DMS153 treated with DMSO at 0.1 percent for 48 hours (cell line): ENCODE data around the gene KCNH1.

Experiments used
- DNase-seq: peaks from one replicate; lab custom pipeline; 2025; ENCODE audit not compliant: unreplicated experiment; lab: John Stamatoyannopoulos, UW

The KCNH1 gene

GRCh38 chr1:211133836-211134669 lies at the start of gene KCNH1:
TSS of gene KCNH1 (minus strand) at chr1:211134148. CDS start at chr1:211133945, 203 bp downstream.
- DNase-seq, result peak; percentile 98

- no peak for DNase-seq
These were observed 48.8 kb upstream of the KCNH1 start for GRCh38 chr1:211182746-211183145.

- no peak for DNase-seq
These were observed 40.4 kb upstream of the KCNH1 start for GRCh38 chr1:211174375-211174774.

GRCh38 chr1:211172657-211173056 lies 38.7 kb upstream of the KCNH1 start:
- DNase-seq, result no peak

GRCh38 chr1:211169353-211169752 lies 35.4 kb upstream of the KCNH1 start:
- no peak for DNase-seq

- DNase-seq, result no peak
These were observed 24.9 kb upstream of the KCNH1 start for GRCh38 chr1:211158866-211159265.

- DNase-seq, result no peak
These were observed 21.1 kb upstream of the KCNH1 start for GRCh38 chr1:211155040-211155439.

- DNase-seq, result no peak
These were observed 20.0 kb upstream of the KCNH1 start for GRCh38 chr1:211153932-211154331.

- peak; percentile 48 for DNase-seq
These were observed 14.4 kb upstream of the KCNH1 start for GRCh38 chr1:211148366-211148765.

- DNase-seq, result peak; percentile 71
These were observed 12.0 kb upstream of the KCNH1 start for GRCh38 chr1:211145944-211146343.

- peak; percentile 76 for DNase-seq
These were observed 1.5 kb upstream of the KCNH1 start for GRCh38 chr1:211135342-211135950.

GRCh38 chr1:211133393-211133835 lies 534 bp downstream of the KCNH1 start:
- DNase-seq, result peak; percentile 59

GRCh38 chr1:211132721-211133392 lies 1.1 kb downstream of the KCNH1 start:
- no peak for DNase-seq

- DNase-seq, result no peak
These were observed 4.2 kb downstream of the KCNH1 start for GRCh38 chr1:211129776-211130175.

- DNase-seq, result no peak
These were observed 6.8 kb downstream of the KCNH1 start for GRCh38 chr1:211127166-211127565.

GRCh38 chr1:211126622-211127021 lies 7.3 kb downstream of the KCNH1 start:
- DNase-seq, result no peak

GRCh38 chr1:211118407-211119102 lies 15.4 kb downstream of the KCNH1 start:
- DNase-seq, result no peak

GRCh38 chr1:211114446-211114845 lies 19.5 kb downstream of the KCNH1 start:
- no peak for DNase-seq

- no peak for DNase-seq
These were observed 20.4 kb downstream of the KCNH1 start for GRCh38 chr1:211113566-211113965.

GRCh38 chr1:211111351-211111750 lies 22.6 kb downstream of the KCNH1 start:
- no peak for DNase-seq

GRCh38 chr1:211101481-211101880 lies 32.5 kb downstream of the KCNH1 start:
- DNase-seq, result no peak
